ENCODE results near the gene HDGF.

The HDGF gene

GRCh38 chr1:156693848-156694689 is 57.4 kb downstream of the HDGF start:
- no peak for DNase-seq

GRCh38 chr1:156692925-156693847 is 58.3 kb downstream of the HDGF start:
- DNase-seq: no peak

- DNase-seq: no peak
Measured at GRCh38 chr1:156692441-156692924, 59.0 kb downstream of the HDGF start.
